ENCODE data around the gene HSBP1L1.

HSBP1L1 gene

GRCh38 chr18:79945118-79946042 lies 19.1 kb upstream of the HSBP1L1 start:
- no peak for DNase-seq

- no peak for DNase-seq
Observed at GRCh38 chr18:79947054-79947755, 17.2 kb upstream of the HSBP1L1 start.

GRCh38 chr18:79947881-79948610 lies 16.4 kb upstream of the HSBP1L1 start:
- DNase-seq, result no peak

GRCh38 chr18:79948719-79949411 lies 15.6 kb upstream of the HSBP1L1 start:
- DNase-seq, result no peak

GRCh38 chr18:79949697-79950487 lies 14.6 kb upstream of the HSBP1L1 start:
- DNase-seq, result peak; percentile 95 to 98

- no peak for DNase-seq
Observed at GRCh38 chr18:79950515-79951341, 13.7 kb upstream of the HSBP1L1 start.

GRCh38 chr18:79951545-79952455 lies 12.6 kb upstream of the HSBP1L1 start, which contains the start of gene SLC66A2:
Gene SLC66A2, minus strand, starts transcription at chr18:79951653. Its CDS starts 727 bp downstream, at chr18:79950926.
- peak; percentile 41 to 67 for DNase-seq

GRCh38 chr18:79952456-79952995 lies 11.9 kb upstream of the HSBP1L1 start:
- no peak for DNase-seq

GRCh38 chr18:79952996-79953559 lies 11.4 kb upstream of the HSBP1L1 start:
- no peak for DNase-seq

GRCh38 chr18:79953971-79954651 lies 10.3 kb upstream of the HSBP1L1 start:
- no peak for DNase-seq

- no peak for DNase-seq
Observed at GRCh38 chr18:79954791-79955190, 9.7 kb upstream of the HSBP1L1 start.

GRCh38 chr18:79955302-79956075 lies 9.0 kb upstream of the HSBP1L1 start:
- DNase-seq, result no peak

GRCh38 chr18:79956276-79956675 lies 8.2 kb upstream of the HSBP1L1 start:
- no peak for DNase-seq

- no peak for DNase-seq
Observed at GRCh38 chr18:79958981-79959380, 5.5 kb upstream of the HSBP1L1 start.

GRCh38 chr18:79960161-79960801 lies 4.2 kb upstream of the HSBP1L1 start:
- peak; percentile 42 to 69 for DNase-seq

GRCh38 chr18:79960921-79961526 lies 3.4 kb upstream of the HSBP1L1 start:
- DNase-seq, result no peak
